Measurements from ENCODE around the gene ADORA2B. TPM values are rescaled to one million over a fixed set of nuclear protein-coding genes. Genes with fewer than 3 reads are reported as not detected.

ADORA2B gene
- total RNA-seq, 4 donors from 2014 or later, result 0.40 to 2.0 (median 1.2) TPM; not detected in 1

GRCh38 chr17:15966183-15966878 lies 21.4 kb downstream of the ADORA2B start:
- TF ChIP-seq POLR2A (IDR thresholded peaks at IDR 0.05) (no peak), EP300 (IDR thresholded peaks at IDR 0.05) (no peak), CTCF (IDR thresholded peaks at IDR 0.05) (no peak), POLR2AphosphoS5 (IDR thresholded peaks at IDR 0.05) (no peak)
- Histone ChIP-seq H3K4me3 (no peak overlapping the region), H3K27me3 (no peaks in the 10 kb centered on the region), H3K4me1 (peaks cover 0 to 9% (median 0%) of the 10 kb centered on the region in 3 donors), H3K9me3 (no peaks in the 10 kb centered on the region), H3K27ac (no peak overlapping the region), H3K36me3 (no peaks in the 10 kb centered on the region)
- 81 to 94% methylated on average over 7 to 10 of the region's 13 CpGs for WGBS, 2 donors (ENCODE audit: low coverage in 1 of 2)
- no peak for ATAC-seq

DNA sequence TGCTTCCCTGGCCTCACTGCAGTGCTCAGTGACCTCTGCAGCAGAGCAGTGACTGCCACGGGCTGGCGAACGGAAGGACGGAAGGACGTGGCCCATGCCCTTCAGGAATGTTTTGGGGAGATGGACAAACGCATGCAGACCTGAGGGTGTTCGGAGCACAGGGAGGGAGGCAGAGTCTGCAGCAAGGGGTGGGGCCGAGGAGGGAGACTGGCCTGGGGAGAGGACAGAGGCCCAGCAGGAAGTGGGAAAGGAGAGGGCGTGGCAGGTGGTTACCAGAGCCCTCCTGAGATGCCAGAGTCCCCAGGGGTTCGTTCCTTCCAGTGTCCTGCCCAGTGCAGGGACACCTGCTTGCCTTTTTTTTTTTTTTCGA lies 21.9 kb downstream of the ADORA2B start:
- H3K36me3 ChIP-seq, result no peaks in the 10 kb centered on the region
- TF ChIP-seq POLR2AphosphoS5 (IDR thresholded peaks at IDR 0.05), result no peak
- ATAC-seq, result no peak
- peaks cover 0 to 9% (median 0%) of the 10 kb centered on the region in 3 donors for H3K4me1 ChIP-seq
- no peaks in the 10 kb centered on the region for H3K27me3 ChIP-seq
- 74 to 83% methylated on average over 3 to 7 of the region's 11 CpGs for WGBS, 2 donors (ENCODE audit: low coverage in 1 of 2)
- no peak overlapping the region for H3K4me3 ChIP-seq
- H3K9me3 ChIP-seq, result no peaks in the 10 kb centered on the region
- H3K27ac ChIP-seq, result no peak overlapping the region

GRCh38 chr17:15967706-15968399 lies 22.9 kb downstream of the ADORA2B start:
- 89 to 94% methylated on average over 9 to 11 of the region's 11 CpGs for WGBS, 2 donors (ENCODE audit: low coverage in 1 of 2)
- Histone ChIP-seq H3K9me3 (no peaks in the 10 kb centered on the region), H3K36me3 (no peaks in the 10 kb centered on the region), H3K27me3 (no peaks in the 10 kb centered on the region), H3K4me1 (peaks cover 0 to 9% (median 0%) of the 10 kb centered on the region in 3 donors), H3K4me3 (no peak overlapping the region), H3K27ac (no peak overlapping the region)
- ATAC-seq, result no peak
- no peak for TF ChIP-seq CTCF (IDR thresholded peaks at IDR 0.05)
- no peak for TF ChIP-seq EP300 (IDR thresholded peaks at IDR 0.05)

DNA sequence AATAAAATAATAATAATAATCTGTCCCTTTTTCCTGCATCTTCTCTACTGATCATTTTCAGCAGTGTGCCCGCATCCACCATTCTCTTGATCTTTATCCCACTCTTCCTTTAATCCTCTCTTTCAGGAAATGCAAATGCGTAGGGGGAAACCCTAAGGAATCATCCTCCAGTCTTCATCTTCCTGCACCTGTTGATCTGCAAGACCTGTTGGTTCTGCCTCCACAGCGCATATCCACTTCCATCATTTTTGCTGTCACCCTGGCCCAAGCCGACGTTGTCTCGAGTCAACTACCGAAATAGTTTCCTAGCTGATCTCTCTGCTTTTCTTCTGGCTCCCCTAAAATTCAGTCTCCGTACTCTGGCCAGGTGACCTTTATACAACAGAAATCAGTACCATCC lies 24.5 kb downstream of the ADORA2B start:
- H3K4me1 ChIP-seq, result peaks cover 0 to 9% (median 0%) of the 10 kb centered on the region in 3 donors
- no peaks in the 10 kb centered on the region for H3K36me3 ChIP-seq
- WGBS, 2 donors (ENCODE audit: low coverage in 1 of 2), result 95 to 97% methylated on average over 4 to 8 of the region's 8 CpGs
- no peak for ATAC-seq
- no peaks in the 10 kb centered on the region for H3K27me3 ChIP-seq
- H3K27ac ChIP-seq, result no peak overlapping the region
- H3K4me3 ChIP-seq, result no peak overlapping the region
- no peaks in the 10 kb centered on the region for H3K9me3 ChIP-seq
- no peak for TF ChIP-seq CTCF (IDR thresholded peaks at IDR 0.05)
- TF ChIP-seq POLR2A (IDR thresholded peaks at IDR 0.05), result no peak
- TF ChIP-seq POLR2AphosphoS5 (IDR thresholded peaks at IDR 0.05), result no peak
- TF ChIP-seq EP300 (IDR thresholded peaks at IDR 0.05), result no peak

DNA sequence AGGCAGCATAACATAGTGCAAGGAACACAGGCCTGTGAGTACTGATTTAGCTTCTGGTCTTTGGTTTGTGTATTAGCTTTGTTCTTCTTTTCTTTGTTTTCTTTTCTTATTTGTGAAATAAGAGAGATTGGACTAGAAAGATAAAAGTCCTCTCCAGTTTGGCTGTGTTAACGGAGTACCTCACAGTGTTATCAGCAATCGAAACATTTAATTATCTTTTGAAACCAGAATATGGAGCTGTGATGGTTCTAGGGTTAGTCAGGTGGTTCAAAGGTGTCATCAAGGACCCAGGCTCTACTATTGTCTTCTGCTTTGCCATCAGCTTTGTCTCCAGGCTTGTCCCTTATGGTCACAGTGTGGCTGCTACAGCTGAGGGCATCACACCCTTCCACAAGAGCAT lies 25.6 kb downstream of the ADORA2B start:
- Histone ChIP-seq H3K4me3 (no peak overlapping the region), H3K36me3 (peaks cover 0 to 8% of the 10 kb centered on the region in 2 donors), H3K27me3 (no peaks in the 10 kb centered on the region), H3K4me1 (peaks cover 0 to 9% (median 0%) of the 10 kb centered on the region in 3 donors), H3K27ac (no peak overlapping the region), H3K9me3 (no peaks in the 10 kb centered on the region)
- no peak for ATAC-seq
- TF ChIP-seq POLR2AphosphoS5 (IDR thresholded peaks at IDR 0.05) (no peak), CTCF (IDR thresholded peaks at IDR 0.05) (no peak), POLR2A (IDR thresholded peaks at IDR 0.05) (no peak), EP300 (IDR thresholded peaks at IDR 0.05) (no peak)
- 85 to 100% methylated on average over 2 of the region's 2 CpGs for WGBS, 2 donors (ENCODE audit: low coverage in 1 of 2)
